SK-N-SH (cell line): ENCODE data around the gene ZBTB34. TPM values are rescaled to one million over a fixed set of nuclear protein-coding genes. Genes with fewer than 3 reads are reported as not detected.

Source experiments
- CTCF ChIA-PET: fragments of 300-600, 350-600 bp; formaldehyde crosslinking; extraction: SDS; loops from one replicate; lab custom pipeline; 2021; lab: Yijun Ruan, JAX
- POLR2A ChIA-PET: fragments of 350-600 bp; sonication (Branson Sonifier 250); formaldehyde crosslinking; extraction: SDS; loops from one replicate; lab custom pipeline; 2020; ENCODE audit warnings: antibody characterized with exemption, inconsistent platforms; lab: Yijun Ruan, JAX
- DNase-seq: peaks from one replicate; pipeline ENCODE4 v3.0.0; 2012
- H2AFZ ChIP-seq: fragments of 200-600 bp; sonication (generic); 2 replicates; pipeline ENCODE4 v1.8.1; 2016; ENCODE audit warnings: antibody characterized with exemption, mild to moderate bottlenecking, low read depth
- H3F3A ChIP-seq: fragments of 200-600 bp; sonication (generic); replicated peaks from 2 replicates; pipeline ENCODE3; 2016; ENCODE audit warnings: antibody characterized with exemption, mild to moderate bottlenecking; ENCODE audit not compliant: insufficient read depth
- H3K27ac ChIP-seq, 2 experiments: fragments of 200-500 bp in 1 of 2; fragments of 200-600 bp in 1 of 2; sonication (Bioruptor generic) in 1 of 2; sonication (generic), shearing (Covaris generic) in 1 of 2; 2 replicates each; pipeline versions ENCODE4 v1.5.1 to v1.6.1; 2014 to 2016; ENCODE audit warnings: low read depth in 2 of 2, inconsistent platforms in 1 of 2, low read length in 1 of 2, mild to moderate bottlenecking in 1 of 2, mixed read lengths in 1 of 2
- H3K27me3 ChIP-seq: fragments of 200-600 bp; sonication (generic), shearing (Covaris generic); 2 replicates; pipeline ENCODE4 v1.6.1; 2016; ENCODE audit warnings: mixed run types; ENCODE audit not compliant: insufficient read depth
- H3K36me3 ChIP-seq, 2 experiments: fragments of 200-500 bp in 1 of 2; fragments of 200-600 bp in 1 of 2; sonication (Bioruptor generic) in 1 of 2; sonication (generic) in 1 of 2; replicated peaks in 1 of 2; 2 replicates each; pipeline versions ENCODE3 to v1.5.1; 2014 to 2016; ENCODE audit warnings: low read length in 1 of 2, mild to moderate bottlenecking in 1 of 2; ENCODE audit not compliant: insufficient read depth in 2 of 2, control insufficient read depth in 1 of 2
- H3K4me1 ChIP-seq, 2 experiments: fragments of 200-500 bp in 1 of 2; fragments of 200-600 bp in 1 of 2; sonication (Bioruptor generic) in 1 of 2; sonication (generic), shearing (Covaris generic) in 1 of 2; 2 replicates each; pipeline versions ENCODE4 v1.5.1 to v1.6.1; 2014 to 2016; ENCODE audit warnings: low read depth in 1 of 2, low read length in 1 of 2, mixed run types in 1 of 2; ENCODE audit not compliant: insufficient read depth in 2 of 2, control insufficient read depth in 1 of 2
- H3K4me2 ChIP-seq: fragments of 200-600 bp; sonication (generic), shearing (Covaris generic); 2 replicates; pipeline ENCODE4 v1.6.1; 2017; ENCODE audit warnings: mixed run types
- H3K4me3 ChIP-seq, 2 experiments: fragments of 200-500 bp in 1 of 2; fragments of 200-600 bp in 1 of 2; sonication (Bioruptor generic) in 1 of 2; sonication (generic), shearing (Covaris generic) in 1 of 2; 2 replicates each; pipeline versions ENCODE4 v1.5.1 to v1.8.1; 2014 to 2016; ENCODE audit warnings: low read depth in 2 of 2, inconsistent platforms in 1 of 2, low read length in 1 of 2, mild to moderate bottlenecking in 1 of 2, mixed read lengths in 1 of 2, moderate library complexity in 1 of 2
- H3K79me2 ChIP-seq: fragments of 200-600 bp; sonication (generic); 2 replicates; pipeline ENCODE4 v1.8.1; 2017; ENCODE audit warnings: mild to moderate bottlenecking; ENCODE audit not compliant: insufficient read depth
- H3K9ac ChIP-seq: fragments of 200-600 bp; sonication (generic); 2 replicates; pipeline ENCODE4 v1.6.1; 2017; ENCODE audit warnings: mixed run types
- H3K9me2 ChIP-seq: fragments of 200-600 bp; sonication (generic); 2 replicates; pipeline ENCODE4 v1.6.1; 2017; ENCODE audit warnings: mixed run types
- H3K9me3 ChIP-seq: fragments of 200-600 bp; sonication (generic); 2 replicates; pipeline ENCODE4 v1.6.1; 2017; ENCODE audit warnings: mixed run types, mild to moderate bottlenecking, moderate library complexity
- H4K20me1 ChIP-seq: fragments of 200-600 bp; sonication (generic); 2 replicates; pipeline ENCODE4 v1.6.1; 2017; ENCODE audit warnings: mild to moderate bottlenecking, mixed run types; ENCODE audit not compliant: insufficient read depth
- CHD2 ChIP-seq: fragments of 150-350 bp; IDR thresholded peaks from 2 replicates; pipeline ENCODE4 v1.6.1; 2018; ENCODE audit warnings: low read length; ENCODE audit not compliant: partially characterized antibody
- FOSL2 ChIP-seq: IDR thresholded peaks from 2 replicates; pipeline ENCODE4 v1.4.0; 2012; ENCODE audit warnings: low read depth, mild to moderate bottlenecking, moderate library complexity, borderline replicate concordance
- FOXM1 ChIP-seq: IDR thresholded peaks from 2 replicates; pipeline ENCODE4 v1.4.0; 2012; ENCODE audit warnings: low read depth, mild to moderate bottlenecking
- GATA2 ChIP-seq: sonication (generic); formaldehyde crosslinking; IDR thresholded peaks from 2 replicates; pipeline ENCODE4 v1.5.0; 2020; ENCODE audit warnings: mild to moderate bottlenecking, missing genetic modification reagents
- JUND ChIP-seq: IDR thresholded peaks from 2 replicates; pipeline ENCODE4 v1.4.0; 2012
- MEF2A ChIP-seq: IDR thresholded peaks from 2 replicates; pipeline ENCODE4 v1.4.0; 2012; ENCODE audit warnings: low read depth, borderline replicate concordance
- MXI1 ChIP-seq: IDR thresholded peaks from 2 replicates; pipeline ENCODE4 v1.6.1; 2012; ENCODE audit warnings: mild to moderate bottlenecking, low read depth, low read length, improper control_type of control experiment
- NFIC ChIP-seq: IDR thresholded peaks from 2 replicates; pipeline ENCODE4 v1.4.0; 2012; ENCODE audit warnings: borderline replicate concordance
- POLR2AphosphoS5 ChIP-seq: IDR thresholded peaks from 2 replicates; pipeline ENCODE4 v1.6.1; 2012; ENCODE audit warnings: low read depth, low read length
- RAD21 ChIP-seq: IDR thresholded peaks from 2 replicates; pipeline ENCODE4 v1.6.1; 2012; ENCODE audit warnings: mild to moderate bottlenecking, low read length
- RCOR1 ChIP-seq: fragments of 150-350 bp; IDR thresholded peaks from 2 replicates; pipeline ENCODE4 v1.6.1; 2017; ENCODE audit warnings: antibody characterized with exemption, low read length
- REST ChIP-seq: IDR thresholded peaks from 2 replicates; pipeline ENCODE4 v1.6.1; 2012; ENCODE audit warnings: mild to moderate bottlenecking, low read depth, low read length, moderate library complexity
- RFX5 ChIP-seq: IDR thresholded peaks from 2 replicates; pipeline ENCODE4 v1.6.1; 2012; ENCODE audit warnings: mild to moderate bottlenecking, improper control_type of control experiment, low read length
- RXRA ChIP-seq: IDR thresholded peaks from 2 replicates; pipeline ENCODE4 v1.4.0; 2012; ENCODE audit warnings: low read depth, mild to moderate bottlenecking, borderline replicate concordance
- SIN3A ChIP-seq: IDR thresholded peaks from 2 replicates; pipeline ENCODE4 v1.6.1; 2012; ENCODE audit warnings: low read depth, mild to moderate bottlenecking, low read length, moderate library complexity, borderline replicate concordance
- TAF1 ChIP-seq: IDR thresholded peaks from 2 replicates; pipeline ENCODE4 v1.6.1; 2012; ENCODE audit warnings: low read depth, mild to moderate bottlenecking, low read length, moderate library complexity, borderline replicate concordance
- TEAD4 ChIP-seq: IDR thresholded peaks from 2 replicates; pipeline ENCODE4 v1.4.0; 2012; ENCODE audit warnings: mild to moderate bottlenecking, borderline replicate concordance; ENCODE audit not compliant: insufficient read depth
- YY1 ChIP-seq: IDR thresholded peaks from 2 replicates; pipeline ENCODE4 v1.4.0; 2012; ENCODE audit warnings: low read depth, mild to moderate bottlenecking
- WGBS: methylation state at CpG from one replicate; pipeline ENCODE4 v1.1.6; 2017; ENCODE audit warnings: low lambda C conversion rate; 5-methylcytosine and 5-hydroxymethylcytosine counted together
- polyA plus RNA-seq, 3 experiments: library from polyadenylated mRNA; depleted of rRNA; stranded (reverse); fragments of >200 nt; gene quantifications; 2 replicates each; pipeline ENCODE4 v1.2.3, GENCODE V29; 2012
- TF ChIP-seq, protein P1 (sequence below): IDR thresholded peaks from 2 replicates; pipeline ENCODE4; 2012
- TF ChIP-seq, protein P2 (sequence below): fragments of 150-350 bp; IDR thresholded peaks from 2 replicates; pipeline ENCODE4 v1.6.1; 2016; ENCODE audit warnings: mild to moderate bottlenecking, low read depth, low read length
- TF ChIP-seq, protein P3 (sequence below): IDR thresholded peaks from 2 replicates; pipeline ENCODE4 v1.4.0; 2012; ENCODE audit warnings: low read depth, borderline replicate concordance
- TF ChIP-seq, protein P4 (sequence below): IDR thresholded peaks from 2 replicates; pipeline ENCODE4 v1.4.0; 2012; ENCODE audit warnings: low read depth

Gene ZBTB34
- polyA plus RNA-seq, 1 of the 3 experiments (the other 2 are of a cell fraction): 2.9 TPM

GRCh38 chr9:126880226-126880946 lies 19.9 kb downstream of the ZBTB34 start:
- peaks cover 4% of the 10 kb centered on the region for H3F3A ChIP-seq
- H3K9ac ChIP-seq: no peak overlapping the region
- no peak for DNase-seq
- no peak overlapping the region for H3K4me2 ChIP-seq
- no peak overlapping the region for H3K27ac ChIP-seq
- H3K36me3 ChIP-seq: peaks cover 28 to 49% of the 10 kb centered on the region in 2 experiments
- no peaks in the 10 kb centered on the region for H3K27me3 ChIP-seq
- H3K79me2 ChIP-seq: peaks cover 56% of the 10 kb centered on the region
- H3K4me1 ChIP-seq: no peaks in the 10 kb centered on the region; a peak in 2 of 4 replicates
- H3K9me3 ChIP-seq: no peaks in the 10 kb centered on the region
- peaks cover 30% of the 10 kb centered on the region for H4K20me1 ChIP-seq
- H3K4me3 ChIP-seq: no peak overlapping the region
- ChIA-PET CTCF (interaction anchor here (0.7 kb wide), 1 partner anchor 20 kb away, joined by 3 read pairs; no protein-coding TSS in a partner anchor), POLR2A (no interaction called here)
- no peak overlapping the region for H2AFZ ChIP-seq
- 96% methylated on average over 23 of the region's 23 CpGs for WGBS
- H3K9me2 ChIP-seq: no peaks in the 10 kb centered on the region
- no peak for TF ChIP-seq RCOR1
- no peak for TF ChIP-seq SIN3A
- TF ChIP-seq RXRA: no peak
- TF ChIP-seq MXI1: no peak
- no peak for TF ChIP-seq NFIC

GRCh38 chr9:126880947-126881332 lies 20.5 kb downstream of the ZBTB34 start:
- H3K79me2 ChIP-seq: peaks cover 56% of the 10 kb centered on the region
- ChIA-PET CTCF (interaction anchor here (1.5 to 1.7 kb wide), 2 partner anchors 12 to 60 kb away, joined by 4 read pairs; no protein-coding TSS in a partner anchor), POLR2A (no interaction called here)

More at GRCh38 chr9:126880947-126881332, 20.5 kb downstream of the ZBTB34 start:
- Histone ChIP-seq H3K36me3 (peaks cover 28 to 49% of the 10 kb centered on the region in 2 experiments), H3F3A (peaks cover 4% of the 10 kb centered on the region), H3K9ac (no peak overlapping the region)
- TF ChIP-seq FOXM1 (no peak), CHD2 (no peak), RCOR1 (no peak), JUND (no peak), GATA2 (CRISPR knock-in tag) (no peak), POLR2AphosphoS5 (no peak), REST (no peak), FOSL2 (no peak), MEF2A (no peak), RAD21 (no peak), TEAD4 (no peak), YY1 (no peak), RFX5 (no peak), TAF1 (no peak)
- TF ChIP-seq, protein P1, sequence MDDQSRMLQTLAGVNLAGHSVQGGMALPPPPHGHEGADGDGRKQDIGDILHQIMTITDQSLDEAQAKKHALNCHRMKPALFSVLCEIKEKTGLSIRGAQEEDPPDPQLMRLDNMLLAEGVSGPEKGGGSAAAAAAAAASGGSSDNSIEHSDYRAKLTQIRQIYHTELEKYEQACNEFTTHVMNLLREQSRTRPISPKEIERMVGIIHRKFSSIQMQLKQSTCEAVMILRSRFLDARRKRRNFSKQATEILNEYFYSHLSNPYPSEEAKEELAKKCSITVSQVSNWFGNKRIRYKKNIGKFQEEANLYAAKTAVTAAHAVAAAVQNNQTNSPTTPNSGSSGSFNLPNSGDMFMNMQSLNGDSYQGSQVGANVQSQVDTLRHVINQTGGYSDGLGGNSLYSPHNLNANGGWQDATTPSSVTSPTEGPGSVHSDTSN: no peak
- TF ChIP-seq, protein P2, sequence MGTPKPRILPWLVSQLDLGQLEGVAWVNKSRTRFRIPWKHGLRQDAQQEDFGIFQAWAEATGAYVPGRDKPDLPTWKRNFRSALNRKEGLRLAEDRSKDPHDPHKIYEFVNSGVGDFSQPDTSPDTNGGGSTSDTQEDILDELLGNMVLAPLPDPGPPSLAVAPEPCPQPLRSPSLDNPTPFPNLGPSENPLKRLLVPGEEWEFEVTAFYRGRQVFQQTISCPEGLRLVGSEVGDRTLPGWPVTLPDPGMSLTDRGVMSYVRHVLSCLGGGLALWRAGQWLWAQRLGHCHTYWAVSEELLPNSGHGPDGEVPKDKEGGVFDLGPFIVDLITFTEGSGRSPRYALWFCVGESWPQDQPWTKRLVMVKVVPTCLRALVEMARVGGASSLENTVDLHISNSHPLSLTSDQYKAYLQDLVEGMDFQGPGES: no peak
- TF ChIP-seq, protein P3, sequence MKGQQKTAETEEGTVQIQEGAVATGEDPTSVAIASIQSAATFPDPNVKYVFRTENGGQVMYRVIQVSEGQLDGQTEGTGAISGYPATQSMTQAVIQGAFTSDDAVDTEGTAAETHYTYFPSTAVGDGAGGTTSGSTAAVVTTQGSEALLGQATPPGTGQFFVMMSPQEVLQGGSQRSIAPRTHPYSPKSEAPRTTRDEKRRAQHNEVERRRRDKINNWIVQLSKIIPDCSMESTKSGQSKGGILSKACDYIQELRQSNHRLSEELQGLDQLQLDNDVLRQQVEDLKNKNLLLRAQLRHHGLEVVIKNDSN: no peak
- TF ChIP-seq, protein P4, sequence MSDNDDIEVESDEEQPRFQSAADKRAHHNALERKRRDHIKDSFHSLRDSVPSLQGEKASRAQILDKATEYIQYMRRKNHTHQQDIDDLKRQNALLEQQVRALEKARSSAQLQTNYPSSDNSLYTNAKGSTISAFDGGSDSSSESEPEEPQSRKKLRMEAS: no peak
- TF ChIP-seq, all 33 proteins: peak for 0
- DNase-seq: no peak
- 91% methylated on average over 6 of the region's 6 CpGs for WGBS
- H3K9me2 ChIP-seq: no peaks in the 10 kb centered on the region
- no peak overlapping the region for H3K4me3 ChIP-seq
- H4K20me1 ChIP-seq: peaks cover 35% of the 10 kb centered on the region
- no peaks in the 10 kb centered on the region for H3K27me3 ChIP-seq
- no peak overlapping the region for H3K4me2 ChIP-seq
- H2AFZ ChIP-seq: no peak overlapping the region
- no peak overlapping the region for H3K27ac ChIP-seq
- no peaks in the 10 kb centered on the region; a peak in 2 of 4 replicates for H3K4me1 ChIP-seq
- no peaks in the 10 kb centered on the region for H3K9me3 ChIP-seq
